NCI-H748 (cell line): Measurements from ENCODE around the gene CLK1.
"Not testable (repeated sequence)": the region's sequence is repeated elsewhere in the genome, so short reads cannot be mapped to it uniquely, and the experiment has no call there.

Source experiments
- DNase-seq: peaks from one replicate; lab custom pipeline; 2025; ENCODE audit not compliant: unreplicated experiment; lab: John Stamatoyannopoulos, UW

Gene CLK1

DNA sequence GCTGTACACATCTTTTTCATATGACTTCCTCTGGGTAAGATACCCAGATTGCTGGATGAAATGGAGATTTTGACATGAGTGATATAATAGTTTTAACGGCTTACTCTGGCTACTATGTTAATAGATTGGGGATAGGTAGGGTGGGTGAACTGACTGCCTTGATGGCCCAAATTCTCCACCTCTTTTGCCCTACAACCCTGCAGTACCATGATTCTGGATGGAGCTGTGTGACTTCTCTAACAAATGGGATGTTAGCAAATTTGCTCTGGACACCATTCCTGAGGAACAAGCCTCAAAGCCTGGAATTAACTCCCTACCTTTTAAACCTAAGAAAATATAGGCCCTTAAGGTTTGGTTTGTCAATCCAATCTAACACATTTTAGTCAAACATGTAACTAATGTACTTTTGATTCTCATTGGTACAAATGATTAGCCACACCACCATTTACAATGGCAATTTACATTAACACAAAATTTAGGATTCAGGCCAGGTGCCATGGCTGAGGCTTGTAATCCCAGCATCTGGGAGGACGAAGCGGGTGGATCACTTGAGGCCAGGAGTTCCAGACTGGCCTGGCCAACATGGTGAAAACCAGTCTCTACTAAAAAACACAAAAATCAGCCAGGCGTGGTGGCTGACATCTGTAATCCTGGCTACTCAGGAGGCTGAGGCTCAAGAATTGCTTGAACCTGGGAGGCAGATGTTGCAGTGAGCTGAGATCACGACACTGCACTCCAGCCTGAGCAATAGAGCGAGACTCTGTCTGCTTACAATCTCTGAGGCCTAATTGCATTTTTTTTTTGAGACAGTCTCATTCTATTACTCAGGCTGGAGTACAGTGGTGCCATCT, 12.8 kb downstream of the CLK1 start:
- DNase-seq = no peak

DNA sequence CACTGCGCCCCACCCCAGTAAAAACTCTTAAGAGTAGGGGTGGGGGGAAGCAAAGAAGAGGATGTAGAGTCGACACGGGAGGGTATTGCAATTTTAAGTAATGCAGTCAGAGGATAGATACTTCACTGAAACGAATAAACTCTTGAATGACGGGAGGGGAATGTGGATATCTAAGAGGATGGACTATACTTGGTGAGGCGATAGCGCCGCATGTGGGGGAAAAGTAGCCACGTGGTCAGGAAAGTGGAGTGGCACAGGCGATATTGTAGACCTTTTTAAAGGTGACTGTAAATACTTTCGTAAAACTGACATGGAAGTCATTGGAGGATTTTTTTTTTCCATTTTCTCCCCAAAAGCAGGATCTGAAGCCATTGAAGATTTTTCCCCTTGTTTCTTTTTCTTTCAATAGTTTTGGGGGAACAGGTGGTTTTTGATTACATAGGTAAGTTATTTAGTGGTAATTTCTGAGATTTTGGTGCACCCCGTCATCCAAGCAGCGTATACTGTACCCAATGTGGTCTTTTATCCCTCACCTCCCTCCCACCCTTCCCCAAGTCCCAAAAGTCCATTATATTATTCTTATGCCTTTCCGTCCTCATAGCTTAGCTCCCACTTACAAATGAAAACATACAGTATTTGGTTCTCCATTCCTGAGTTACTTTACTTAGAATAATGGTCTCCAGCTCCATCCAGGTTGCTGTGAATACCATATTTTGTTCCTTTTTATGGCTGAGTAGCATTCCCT, 13.8 kb downstream of the CLK1 start:
- peak; percentile 14 for DNase-seq

DNA sequence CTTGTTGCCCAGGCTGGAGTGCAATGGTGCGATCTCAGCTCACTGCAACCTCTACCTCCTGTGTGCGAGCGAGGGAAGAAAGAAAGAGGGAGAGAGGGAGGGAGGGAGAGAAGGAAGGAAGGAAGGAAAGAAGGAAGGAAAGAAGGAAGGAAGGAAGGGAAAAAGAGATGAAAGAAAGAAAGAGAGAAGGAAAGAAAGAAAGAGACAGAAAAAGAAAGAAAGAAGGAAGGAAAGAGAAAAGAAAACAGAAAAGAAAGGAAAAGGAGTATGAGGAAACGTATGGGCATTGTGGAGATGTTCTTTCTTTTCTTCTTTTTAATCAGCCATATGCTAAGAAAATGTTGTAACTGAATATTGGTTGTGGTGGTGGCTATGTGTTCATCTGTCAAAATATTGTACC, 16.5 kb downstream of the CLK1 start:
- no peak for DNase-seq

- DNase-seq = no peak
Observed at GRCh38 chr2:200847269-200847668, 17.2 kb downstream of the CLK1 start.

DNA sequence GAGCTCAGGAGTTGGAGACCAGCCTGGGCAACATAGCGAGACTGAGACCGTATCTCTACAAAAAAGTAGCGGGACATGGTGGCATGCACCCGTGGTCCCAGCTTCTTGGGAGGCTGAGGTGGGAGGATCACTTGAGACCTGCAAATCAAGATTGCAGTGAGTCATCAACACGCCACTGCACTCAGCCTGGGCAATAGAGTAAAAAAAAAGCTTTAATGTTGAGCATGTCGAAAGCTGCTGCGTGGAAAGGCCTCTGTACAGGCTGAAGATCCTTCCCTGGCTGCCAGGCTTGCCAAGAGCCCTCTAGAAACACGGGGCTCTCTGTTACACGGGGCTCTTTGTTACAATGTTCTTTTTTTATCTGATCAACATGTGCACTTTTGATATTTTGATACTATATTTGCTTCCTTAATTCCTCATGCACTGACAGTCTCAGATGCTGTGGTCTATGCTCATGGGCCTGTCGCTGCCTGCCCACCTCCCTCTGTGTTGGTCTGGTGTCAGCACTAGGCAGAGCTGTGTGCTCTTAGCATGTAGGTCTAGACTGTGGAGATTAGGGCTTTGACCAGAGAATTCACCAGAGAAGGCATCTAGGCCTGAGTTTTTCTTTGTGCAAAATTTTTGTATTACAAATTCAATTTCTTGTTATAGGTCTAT, 18.7 kb downstream of the CLK1 start:
- no peak for DNase-seq

DNA sequence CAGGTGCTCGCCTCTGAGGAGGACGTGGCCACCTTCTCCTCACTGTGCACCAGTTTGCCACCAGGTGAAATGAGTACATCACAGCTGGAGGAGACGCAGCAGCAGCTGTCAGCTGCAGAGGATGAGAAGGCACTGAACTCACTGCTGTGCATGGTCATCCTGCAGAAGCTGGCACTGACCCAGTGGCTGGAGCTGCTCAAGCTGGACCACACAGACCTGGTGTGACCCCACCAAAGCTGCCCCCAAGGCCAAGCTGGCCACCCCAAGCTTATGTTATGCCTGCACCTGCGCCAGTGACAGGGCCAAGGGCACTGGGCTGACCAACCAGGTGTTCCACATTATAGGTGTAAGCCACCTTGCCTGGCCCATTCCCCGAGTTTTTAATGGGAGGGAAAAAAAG, 19.3 kb downstream of the CLK1 start:
- no peak for DNase-seq

GRCh38 chr2:200843993-200844948, 20.2 kb downstream of the CLK1 start:
- DNase-seq = no peak

- DNase-seq = no peak
Observed at GRCh38 chr2:200839513-200839912, 24.9 kb downstream of the CLK1 start.

DNA sequence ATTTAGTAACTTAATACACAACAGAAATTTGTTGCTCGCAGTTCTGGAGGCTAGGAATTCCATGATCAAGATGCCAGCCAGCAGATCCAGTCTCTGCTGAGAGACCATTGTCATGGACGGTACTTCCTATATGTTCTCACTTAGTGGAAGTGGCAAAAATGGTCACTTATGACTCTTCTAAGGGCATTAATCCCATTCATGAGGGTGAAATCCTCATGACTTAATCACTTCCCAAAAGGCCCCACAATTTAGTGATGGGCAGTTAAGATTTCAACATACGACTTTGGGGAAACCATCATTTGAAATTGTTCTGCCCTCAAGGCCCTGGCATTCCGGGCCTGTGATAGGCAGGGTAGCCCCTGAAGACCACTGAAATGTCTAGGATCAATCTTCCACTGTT, 29.8 kb downstream of the CLK1 start:
- no peak for DNase-seq

DNA sequence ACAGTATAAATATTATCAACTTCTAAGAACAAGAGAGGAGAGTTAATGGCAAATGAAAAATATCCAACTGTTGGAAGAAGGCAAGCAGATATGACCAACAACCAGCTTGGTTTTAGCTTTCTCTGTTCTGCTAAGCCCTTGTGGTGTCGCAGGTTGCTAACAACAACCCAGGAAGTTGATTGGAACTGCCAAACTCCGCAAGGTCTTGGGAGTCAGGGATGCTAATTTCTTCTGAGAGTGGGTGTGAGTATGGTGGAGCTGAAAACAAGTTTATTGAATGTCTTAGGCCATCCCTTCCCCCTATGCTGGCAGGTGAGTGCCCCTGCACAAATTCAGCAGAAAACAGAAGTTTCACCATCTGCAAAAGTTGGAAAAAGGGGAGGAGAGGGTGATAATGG, 35.2 kb downstream of the CLK1 start:
- no peak for DNase-seq

DNA sequence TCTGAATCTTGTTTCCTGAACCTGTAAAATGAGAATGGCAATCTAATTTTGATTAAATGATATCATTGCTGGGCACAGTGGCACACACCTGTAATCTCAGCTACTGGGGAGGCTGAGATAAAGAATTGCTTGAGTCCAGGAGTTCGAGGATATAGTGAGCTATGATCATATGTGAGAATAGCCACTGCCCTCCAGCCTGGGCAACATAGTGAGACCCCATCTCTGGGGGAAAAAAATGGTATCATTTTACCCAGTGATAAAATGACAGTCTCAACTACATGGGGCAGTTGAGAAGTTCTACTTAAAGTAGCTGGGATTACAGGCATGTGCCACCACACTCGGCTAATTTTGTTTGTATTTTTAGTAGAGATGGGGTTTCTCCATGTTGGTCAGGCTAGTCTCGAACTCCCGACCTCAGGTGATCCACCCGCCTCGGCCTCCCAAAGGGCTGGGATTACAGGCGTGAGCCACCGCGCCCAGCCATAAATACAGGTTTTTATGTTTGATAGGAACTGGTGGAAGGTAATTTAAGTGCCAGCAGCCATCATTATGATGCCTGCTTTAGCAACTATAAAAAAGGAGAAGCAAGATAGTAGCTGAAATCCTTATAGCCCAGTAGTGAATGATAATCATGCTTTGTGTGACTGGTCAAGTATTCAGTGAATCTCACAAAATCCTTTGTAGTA, 35.7 kb downstream of the CLK1 start:
- no peak for DNase-seq

DNA sequence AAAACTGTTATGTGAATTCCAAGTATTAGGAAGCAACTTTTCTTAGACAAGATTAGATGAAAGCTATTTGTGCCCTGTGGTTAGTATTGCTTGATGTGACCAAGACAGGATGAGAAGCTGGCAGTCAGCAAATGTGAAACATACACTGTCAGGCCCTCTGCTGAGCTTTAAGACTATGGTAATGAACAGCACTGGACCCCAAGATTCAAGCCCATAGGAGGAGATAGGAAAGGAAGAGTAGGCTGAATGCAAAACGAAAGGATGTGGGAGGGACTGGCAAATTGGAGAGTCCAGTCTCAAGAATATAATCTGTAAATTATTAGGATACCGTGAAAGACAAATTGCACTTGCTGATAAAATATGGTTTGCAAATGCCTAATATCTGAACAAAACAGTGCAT, 36.4 kb downstream of the CLK1 start:
- no peak for DNase-seq

- DNase-seq = no peak
Observed at GRCh38 chr2:200821686-200822245, 42.7 kb downstream of the CLK1 start.

DNA sequence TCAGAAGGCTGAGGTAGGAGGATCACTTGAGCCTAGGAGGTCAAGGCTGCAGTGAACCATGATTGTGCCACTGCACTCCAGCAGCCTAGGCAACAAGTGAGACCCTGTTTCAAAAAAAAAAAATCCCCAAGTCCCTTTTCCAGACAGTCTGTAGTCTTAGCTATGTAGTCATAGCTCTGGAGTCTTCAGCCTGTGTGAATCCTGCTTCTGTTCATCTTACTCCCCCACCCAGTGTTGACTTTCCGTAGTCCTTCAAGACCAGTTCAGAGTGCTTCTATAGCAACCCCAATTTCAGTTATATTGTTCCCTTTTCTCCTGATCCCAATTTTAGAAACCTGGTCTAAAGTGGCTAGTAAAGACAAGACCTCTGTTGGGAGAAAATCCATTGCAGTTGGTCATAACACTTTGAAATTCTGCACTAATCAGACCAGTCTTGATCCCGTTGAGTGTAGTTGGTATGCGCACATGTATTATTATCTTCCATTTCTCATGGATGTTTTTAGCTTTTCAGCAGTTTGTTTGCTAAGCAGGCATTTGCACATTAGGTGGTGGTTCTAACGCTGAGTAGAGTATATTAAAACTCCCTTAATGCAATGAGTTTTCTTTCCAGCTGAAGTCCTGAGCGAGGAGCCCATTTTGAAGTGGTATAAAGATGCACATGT, 43.8 kb downstream of the CLK1 start:
- DNase-seq = no peak

GRCh38 chr2:200818732-200819131, 45.7 kb downstream of the CLK1 start:
- not testable (repeated sequence) for DNase-seq

GRCh38 chr2:200814917-200815316, 49.5 kb downstream of the CLK1 start:
- no peak for DNase-seq

DNA sequence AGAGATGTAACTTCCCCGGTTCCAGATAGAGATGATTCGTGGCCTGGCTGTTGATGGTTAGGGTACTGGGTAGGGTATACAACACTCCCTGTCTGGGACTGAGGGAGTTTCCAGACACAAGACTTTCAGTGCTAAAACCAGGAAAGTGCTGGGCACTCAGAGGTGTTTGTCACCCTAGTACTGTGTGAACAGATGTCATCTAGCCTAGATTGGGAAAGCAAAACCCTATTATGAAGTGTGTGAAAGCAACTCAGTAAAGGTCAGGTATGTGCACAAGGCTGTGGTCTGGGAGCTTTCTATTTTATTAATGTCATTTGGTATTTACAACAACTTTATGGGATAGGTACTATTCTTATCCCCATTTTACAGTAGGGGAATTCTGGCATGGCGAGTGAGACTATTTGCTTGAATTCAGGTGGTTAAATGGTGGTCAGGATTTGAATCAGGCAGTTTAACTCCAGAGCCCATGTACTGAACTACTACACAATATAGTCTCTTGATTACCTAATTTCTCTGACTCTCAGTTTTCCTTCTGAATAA, 50.1 kb downstream of the CLK1 start:
- DNase-seq = no peak

GRCh38 chr2:200812122-200813022, 52.1 kb downstream of the CLK1 start:
- peak; percentile 73 for DNase-seq
